IMR-90 (cell line): ENCODE results near the gene TPRKB. TPM values are rescaled to one million over a fixed set of nuclear protein-coding genes. Genes with fewer than 3 reads are reported as not detected.

Experiments
- ATAC-seq: fragments of 200-7000 bp; cut with Tn5 transposase; 2 replicates; pipeline ENCODE4 v1.9.1; 2020; ENCODE audit warnings: low read depth, mild to moderate bottlenecking, moderate library complexity
- BruUV-seq: library from RNA; stranded (reverse); fragments of 400-500 nt; replicated peaks from 2 replicates; lab custom pipeline; 2021; lab: Mats Ljungman, UMichigan
- CTCF ChIA-PET: fragments of 300-600 bp; formaldehyde crosslinking; extraction: SDS; loops from one replicate; lab custom pipeline; 2021; ENCODE audit warnings: antibody characterized with exemption; lab: Yijun Ruan, JAX
- POLR2A ChIA-PET: fragments of 300-600 bp; sonication (Branson Sonifier 250); formaldehyde crosslinking; loops from one replicate; lab custom pipeline; 2022; ENCODE audit warnings: antibody characterized with exemption; ENCODE audit not compliant: unreplicated experiment; lab: Charles Lee
- DNase-seq: peaks from one replicate; pipeline ENCODE4 v3.0.0; 2013
- H2AFZ ChIP-seq: replicated peaks from 2 replicates; pipeline ENCODE3; 2013; ENCODE audit warnings: low read length, mild to moderate bottlenecking; ENCODE audit not compliant: poor library complexity
- H2AK5ac ChIP-seq: 2 replicates; pipeline ENCODE4 v1.6.1; 2013; ENCODE audit warnings: low read depth, low read length, inconsistent platforms
- H2AK9ac ChIP-seq: replicated peaks from 2 replicates; pipeline ENCODE3; 2013; ENCODE audit warnings: mild to moderate bottlenecking, low read depth, low read length, moderate library complexity; ENCODE audit not compliant: poor library complexity
- H2BK120ac ChIP-seq: 2 replicates; pipeline ENCODE4 v1.6.1; 2013; ENCODE audit warnings: low read depth, low read length, inconsistent platforms
- H2BK15ac ChIP-seq: 3 replicates; pipeline ENCODE4 v1.6.1; 2013; ENCODE audit warnings: low read depth, low read length, inconsistent platforms
- H2BK20ac ChIP-seq: 2 replicates; pipeline ENCODE4 v1.6.1; 2013; ENCODE audit warnings: low read depth, mild to moderate bottlenecking, inconsistent platforms, low read length, moderate library complexity
- H2BK5ac ChIP-seq: 2 replicates; pipeline ENCODE4 v1.6.1; 2013; ENCODE audit warnings: mild to moderate bottlenecking, low read depth, low read length, inconsistent platforms; ENCODE audit not compliant: poor library complexity, severe bottlenecking
- H3K14ac ChIP-seq: replicated peaks from 2 replicates; pipeline ENCODE4 v1.6.1; 2013; ENCODE audit warnings: low read depth, low read length, inconsistent platforms
- H3K18ac ChIP-seq: 2 replicates; pipeline ENCODE4 v1.6.1; 2013; ENCODE audit warnings: low read depth, low read length, control low read depth
- H3K23ac ChIP-seq: 2 replicates; pipeline ENCODE4 v1.6.1; 2013; ENCODE audit warnings: low read depth, low read length, inconsistent platforms
- H3K27ac ChIP-seq: 2 replicates; pipeline ENCODE4 v1.5.1; 2013; ENCODE audit warnings: mild to moderate bottlenecking, control low read depth, low read length; ENCODE audit not compliant: insufficient read depth
- H3K27me3 ChIP-seq: 2 replicates; pipeline ENCODE4 v1.6.1; 2013; ENCODE audit warnings: low read length; ENCODE audit not compliant: control insufficient read depth, insufficient read depth
- H3K36me3 ChIP-seq: 2 replicates; pipeline ENCODE4 v1.6.1; 2013; ENCODE audit warnings: low read length, mixed read lengths; ENCODE audit not compliant: control insufficient read depth, insufficient read depth
- H3K4ac ChIP-seq: 2 replicates; pipeline ENCODE4 v1.6.1; 2013; ENCODE audit warnings: low read depth, low read length, inconsistent platforms
- H3K4me1 ChIP-seq: 2 replicates; pipeline ENCODE4 v1.6.1; 2013; ENCODE audit warnings: low read length, mixed read lengths; ENCODE audit not compliant: control insufficient read depth, insufficient read depth
- H3K4me2 ChIP-seq: 2 replicates; pipeline ENCODE4 v1.6.1; 2013; ENCODE audit warnings: low read depth, mild to moderate bottlenecking, control low read depth, low read length, moderate library complexity
- H3K4me3 ChIP-seq: 2 replicates; pipeline ENCODE4 v1.5.1; 2013; ENCODE audit warnings: low read depth, mild to moderate bottlenecking, control low read depth, low read length, moderate library complexity; ENCODE audit not compliant: insufficient read depth
- H3K56ac ChIP-seq: 2 replicates; pipeline ENCODE4 v1.6.1; 2013; ENCODE audit warnings: low read length, inconsistent platforms; ENCODE audit not compliant: insufficient read depth; ENCODE audit errors: extremely low read depth
- H3K79me1 ChIP-seq, 2 experiments: 2 replicates each; pipeline ENCODE4 v1.6.1; 2013; ENCODE audit warnings: low read length in 2 of 2, inconsistent platforms in 1 of 2, low read depth in 1 of 2
- H3K9ac ChIP-seq: 2 replicates; pipeline ENCODE4 v1.6.1; 2013; ENCODE audit warnings: low read depth, low read length, control low read depth
- H3K9me1 ChIP-seq: 2 replicates; pipeline ENCODE4 v1.6.1; 2013; ENCODE audit warnings: low read length, inconsistent platforms; ENCODE audit not compliant: insufficient read depth
- H3K9me3 ChIP-seq: 2 replicates; pipeline ENCODE4 v1.6.1; 2013; ENCODE audit warnings: low read length; ENCODE audit not compliant: control insufficient read depth, insufficient read depth
- H4K20me1 ChIP-seq: 2 replicates; pipeline ENCODE4 v1.6.1; 2013; ENCODE audit warnings: low read length, inconsistent platforms; ENCODE audit not compliant: insufficient read depth
- H4K5ac ChIP-seq: 2 replicates; pipeline ENCODE4 v1.6.1; 2013; ENCODE audit warnings: mild to moderate bottlenecking, low read depth, low read length, control low read depth
- H4K8ac ChIP-seq, 2 experiments: 2 replicates each; pipeline ENCODE4 v1.6.1; 2013; ENCODE audit warnings: low read depth in 2 of 2, low read length in 2 of 2, control low read depth in 1 of 2, inconsistent platforms in 1 of 2
- H4K91ac ChIP-seq: 2 replicates; pipeline ENCODE4 v1.6.1; 2013; ENCODE audit warnings: low read depth, low read length, inconsistent platforms; ENCODE audit not compliant: insufficient read depth
- BHLHE40 ChIP-seq: fragments of 150-350 bp; IDR thresholded peaks from 2 replicates; pipeline ENCODE4 v1.6.1; 2016; ENCODE audit warnings: mild to moderate bottlenecking, low read depth, low read length
- CEBPB ChIP-seq: IDR thresholded peaks from 2 replicates; pipeline ENCODE4 v1.6.1; 2012; ENCODE audit warnings: low read depth, low read length, improper control_type of control experiment
- CHD1 ChIP-seq: IDR thresholded peaks from 2 replicates; pipeline ENCODE4 v1.6.1; 2012; ENCODE audit warnings: low read depth, low read length, improper control_type of control experiment
- FOS ChIP-seq: fragments of 150-350 bp; IDR thresholded peaks from 2 replicates; pipeline ENCODE4 v1.6.1; 2016; ENCODE audit warnings: low read depth, low read length
- MAFK ChIP-seq: IDR thresholded peaks from 2 replicates; pipeline ENCODE4 v1.6.1; 2012; ENCODE audit warnings: low read depth, low read length, improper control_type of control experiment
- MAZ ChIP-seq: IDR thresholded peaks from 2 replicates; pipeline ENCODE4 v1.6.1; 2012; ENCODE audit warnings: low read depth, mild to moderate bottlenecking, low read length, improper control_type of control experiment, moderate library complexity, borderline replicate concordance
- MXI1 ChIP-seq: IDR thresholded peaks from 2 replicates; pipeline ENCODE4 v1.6.1; 2012; ENCODE audit warnings: low read depth, mild to moderate bottlenecking, low read length, moderate library complexity, borderline replicate concordance
- NFE2L2 ChIP-seq: fragments of 150-350 bp; IDR thresholded peaks from 2 replicates; pipeline ENCODE4 v1.6.1; 2016; ENCODE audit warnings: low read depth, mild to moderate bottlenecking, low read length
- RAD21 ChIP-seq: IDR thresholded peaks from 2 replicates; pipeline ENCODE4 v1.6.1; 2012; ENCODE audit warnings: low read length, improper control_type of control experiment
- RCOR1 ChIP-seq: IDR thresholded peaks from 2 replicates; pipeline ENCODE4 v1.6.1; 2012; ENCODE audit warnings: mild to moderate bottlenecking, low read length, improper control_type of control experiment; ENCODE audit not compliant: insufficient replicate concordance
- SMC3 ChIP-seq: fragments of 150-350 bp; IDR thresholded peaks from 2 replicates; pipeline ENCODE4 v1.6.1; 2016; ENCODE audit warnings: low read depth, mild to moderate bottlenecking, antibody characterized with exemption, low read length, moderate library complexity
- WGBS, 2 experiments: methylation state at CpG; one replicate each; pipeline versions ENCODE4 v1.1.5 to v1.1.7; 2013; ENCODE audit warnings: missing lambda C conversion rate in 2 of 2; ENCODE audit not compliant: insufficient read length in 1 of 2; ENCODE audit errors: extremely low coverage in 2 of 2; 5-methylcytosine and 5-hydroxymethylcytosine counted together
- dilution Hi-C: fragments of 300-500 bp; cut with HindIII; formaldehyde crosslinking; loops from one replicate; pipeline ENCODE4 v1.14.3; 2018; ENCODE audit warnings: low sequenced_read_pairs; ENCODE audit not compliant: unreplicated experiment
- in situ Hi-C: fragments of 300-500 bp; cut with MboI; formaldehyde crosslinking; loops from 3 replicates; pipeline ENCODE4 v1.14.3; 2019; ENCODE audit warnings: low sequenced_read_pairs, inconsistent platforms, mixed read lengths
- intact Hi-C: fragments of 100-400 bp; cut with micrococcal nuclease; formaldehyde crosslinking; loops from 2 replicates; pipeline ENCODE4 v1.10.0; 2022
- polyA plus RNA-seq, 3 experiments: library from polyadenylated mRNA; depleted of rRNA; stranded (reverse); fragments of >200 nt; gene quantifications; 2 replicates each; pipeline ENCODE4 v1.2.3, GENCODE V29; 2012; ENCODE audit warnings: low replicate concordance in 1 of 3
- total RNA-seq: library from RNA; depleted of rRNA; stranded (reverse); fragments of >200 nt; gene quantifications from 2 replicates; pipeline ENCODE4 v1.2.3, GENCODE V29; 2012
- TF ChIP-seq, protein P1 (sequence below): fragments of 150-350 bp; IDR thresholded peaks from 2 replicates; pipeline ENCODE4 v1.6.1; 2016; ENCODE audit warnings: low read depth, mild to moderate bottlenecking, low read length, moderate library complexity, borderline replicate concordance
- TF ChIP-seq, protein P2 (sequence below): fragments of 150-350 bp; IDR thresholded peaks from 2 replicates; pipeline ENCODE4 v1.6.1; 2017; ENCODE audit warnings: mild to moderate bottlenecking, antibody characterized with exemption, low read length, low read depth
- TF ChIP-seq, protein P3 (sequence below): conservative IDR thresholded peaks from 2 replicates; pipeline ENCODE4 v1.5.1; 2012; ENCODE audit warnings: mild to moderate bottlenecking, low read depth, low read length, improper control_type of control experiment

TPRKB gene
- total and polyA plus RNA-seq, 2 of the 4 experiments (the other 2 are of a cell fraction), result 35.3 to 37.6 TPM

DNA sequence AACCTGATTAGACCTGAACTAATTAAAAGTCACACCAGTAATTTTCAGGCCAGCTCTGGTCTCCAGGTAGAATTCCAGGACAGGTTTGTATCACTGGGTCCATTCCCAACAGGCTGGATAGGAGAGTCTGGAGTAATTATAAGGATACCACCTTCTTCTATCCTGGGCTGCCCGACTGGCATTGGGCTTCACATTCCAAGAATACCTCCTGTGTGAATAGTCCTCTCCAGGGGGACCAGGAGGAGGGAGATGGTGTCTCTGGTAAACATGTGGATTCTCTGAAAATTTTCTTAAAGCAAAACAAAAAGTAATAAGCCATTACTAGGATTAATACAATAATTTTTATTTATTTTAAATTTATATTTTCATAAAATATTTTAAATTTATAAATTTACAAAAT, 25.4 kb upstream of the TPRKB start:
- Histone ChIP-seq H4K8ac (no peak overlapping the region), H4K5ac (no peak overlapping the region), H4K20me1 (peaks cover 5% of the 10 kb centered on the region; the same call in 1 of the 2 replicates), H3K9ac (no peak overlapping the region), H2AK5ac (no peak overlapping the region), H3K4me1 (peaks cover 4% of the 10 kb centered on the region), H3K27ac (no peak overlapping the region), H3K36me3 (peaks cover 41% of the 10 kb centered on the region), H3K18ac (no peak overlapping the region), H2BK5ac (no peak overlapping the region), H2AFZ (no peak overlapping the region), H3K9me1 (peaks cover 9% of the 10 kb centered on the region), H2BK15ac (no peak overlapping the region), H4K91ac (no peak overlapping the region), H2BK120ac (no peak overlapping the region), H3K9me3 (no peaks in the 10 kb centered on the region), H3K14ac (no peak overlapping the region), H3K4me3 (no peak overlapping the region), H3K56ac (no peak overlapping the region), H2AK9ac (no peak overlapping the region), H3K79me1 (peaks cover 3 to 12% of the 10 kb centered on the region in 2 experiments; a peak in 2 of 4 replicates), H3K27me3 (no peaks in the 10 kb centered on the region), H3K4ac (no peak overlapping the region), H3K4me2 (no peak overlapping the region), H3K23ac (no peak overlapping the region), H2BK20ac (no peak overlapping the region)
- ChIA-PET POLR2A (no interaction called here), CTCF (interaction anchor here (0.5 kb wide), 1 partner anchor 8 kb away, joined by 3 read pairs; no protein-coding TSS in a partner anchor)
- DNase-seq, result no peak
- intact Hi-C loops, result no loop called here
- TF ChIP-seq, protein P1, sequence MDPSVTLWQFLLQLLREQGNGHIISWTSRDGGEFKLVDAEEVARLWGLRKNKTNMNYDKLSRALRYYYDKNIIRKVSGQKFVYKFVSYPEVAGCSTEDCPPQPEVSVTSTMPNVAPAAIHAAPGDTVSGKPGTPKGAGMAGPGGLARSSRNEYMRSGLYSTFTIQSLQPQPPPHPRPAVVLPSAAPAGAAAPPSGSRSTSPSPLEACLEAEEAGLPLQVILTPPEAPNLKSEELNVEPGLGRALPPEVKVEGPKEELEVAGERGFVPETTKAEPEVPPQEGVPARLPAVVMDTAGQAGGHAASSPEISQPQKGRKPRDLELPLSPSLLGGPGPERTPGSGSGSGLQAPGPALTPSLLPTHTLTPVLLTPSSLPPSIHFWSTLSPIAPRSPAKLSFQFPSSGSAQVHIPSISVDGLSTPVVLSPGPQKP, result no peak
- TF ChIP-seq SMC3 (no peak), RCOR1 (no peak), MAZ (no peak), MXI1 (no peak), RAD21 (no peak), NFE2L2 (no peak), CEBPB (no peak), MAFK (no peak), CHD1 (no peak), BHLHE40 (no peak), FOS (no peak)
- TF ChIP-seq, protein P2, sequence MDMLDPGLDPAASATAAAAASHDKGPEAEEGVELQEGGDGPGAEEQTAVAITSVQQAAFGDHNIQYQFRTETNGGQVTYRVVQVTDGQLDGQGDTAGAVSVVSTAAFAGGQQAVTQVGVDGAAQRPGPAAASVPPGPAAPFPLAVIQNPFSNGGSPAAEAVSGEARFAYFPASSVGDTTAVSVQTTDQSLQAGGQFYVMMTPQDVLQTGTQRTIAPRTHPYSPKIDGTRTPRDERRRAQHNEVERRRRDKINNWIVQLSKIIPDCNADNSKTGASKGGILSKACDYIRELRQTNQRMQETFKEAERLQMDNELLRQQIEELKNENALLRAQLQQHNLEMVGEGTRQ, result no peak
- TF ChIP-seq, protein P3, sequence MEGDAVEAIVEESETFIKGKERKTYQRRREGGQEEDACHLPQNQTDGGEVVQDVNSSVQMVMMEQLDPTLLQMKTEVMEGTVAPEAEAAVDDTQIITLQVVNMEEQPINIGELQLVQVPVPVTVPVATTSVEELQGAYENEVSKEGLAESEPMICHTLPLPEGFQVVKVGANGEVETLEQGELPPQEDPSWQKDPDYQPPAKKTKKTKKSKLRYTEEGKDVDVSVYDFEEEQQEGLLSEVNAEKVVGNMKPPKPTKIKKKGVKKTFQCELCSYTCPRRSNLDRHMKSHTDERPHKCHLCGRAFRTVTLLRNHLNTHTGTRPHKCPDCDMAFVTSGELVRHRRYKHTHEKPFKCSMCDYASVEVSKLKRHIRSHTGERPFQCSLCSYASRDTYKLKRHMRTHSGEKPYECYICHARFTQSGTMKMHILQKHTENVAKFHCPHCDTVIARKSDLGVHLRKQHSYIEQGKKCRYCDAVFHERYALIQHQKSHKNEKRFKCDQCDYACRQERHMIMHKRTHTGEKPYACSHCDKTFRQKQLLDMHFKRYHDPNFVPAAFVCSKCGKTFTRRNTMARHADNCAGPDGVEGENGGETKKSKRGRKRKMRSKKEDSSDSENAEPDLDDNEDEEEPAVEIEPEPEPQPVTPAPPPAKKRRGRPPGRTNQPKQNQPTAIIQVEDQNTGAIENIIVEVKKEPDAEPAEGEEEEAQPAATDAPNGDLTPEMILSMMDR, result no peak
- BruUV-seq, result no TSS peak
- dilution Hi-C loops, result no loop called here
- ATAC-seq, result 0 out of 2 replicates have a peak, but pooled peaks have one; percentile 46
- no CpG with 5 or more reads among the region's 1 CpG for WGBS, 2 experiments
- in situ Hi-C loops, result no loop called here
